Smooth muscle cell of the brain vasculature (primary cell): ENCODE measurements around the gene SUSD2.
"Not testable (repeated sequence)": the region's sequence is repeated elsewhere in the genome, so short reads cannot be mapped to it uniquely, and the experiment has no call there.

Source experiments
- DNase-seq: peaks from one replicate; pipeline ENCODE4 v3.0.0-alpha.2; 2012; ENCODE audit warnings: low read depth, low spot score

SUSD2 gene

GRCh38 chr22:24213111-24213510 lies 31.8 kb downstream of the SUSD2 start:
- DNase-seq = not testable (repeated sequence)

- DNase-seq = no peak
Observed at GRCh38 chr22:24214467-24215285, 33.4 kb downstream of the SUSD2 start.

DNA sequence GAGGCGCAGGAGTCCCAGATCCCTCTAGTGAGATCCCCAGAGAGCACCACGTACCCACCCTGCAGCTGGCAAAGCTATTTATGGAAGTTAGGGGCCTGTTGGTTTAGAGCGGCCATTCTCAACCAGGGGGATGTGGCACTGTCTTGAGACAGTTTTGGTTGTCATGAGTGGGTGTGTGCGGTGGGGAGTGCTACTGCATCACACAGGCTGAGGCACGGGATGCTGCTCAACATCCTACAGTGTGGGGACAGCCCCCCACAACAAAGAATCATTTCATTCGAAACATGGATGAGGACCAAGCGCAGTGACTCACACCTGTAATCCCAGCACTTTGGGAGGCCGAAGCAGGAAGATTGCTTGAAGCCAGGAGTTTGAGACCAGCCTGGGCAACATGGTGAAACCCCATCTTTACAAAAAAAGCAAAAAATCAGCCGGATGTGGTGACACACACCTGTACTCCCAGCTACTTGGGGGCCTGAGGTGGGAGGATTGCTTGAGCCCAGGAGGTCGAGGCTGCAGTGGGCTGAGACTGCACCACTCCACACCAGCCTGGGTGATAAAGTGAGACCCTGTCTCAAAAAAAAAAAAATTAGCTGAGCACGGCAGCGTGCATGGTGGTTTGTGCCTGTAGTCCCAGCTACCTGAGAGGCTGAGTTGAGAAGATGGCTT lies 35.4 kb downstream of the SUSD2 start:
- no peak for DNase-seq

- DNase-seq = no peak
Observed at GRCh38 chr22:24217384-24217783, 36.1 kb downstream of the SUSD2 start.

- no peak for DNase-seq
Observed at GRCh38 chr22:24219750-24220149, 38.5 kb downstream of the SUSD2 start.

DNA sequence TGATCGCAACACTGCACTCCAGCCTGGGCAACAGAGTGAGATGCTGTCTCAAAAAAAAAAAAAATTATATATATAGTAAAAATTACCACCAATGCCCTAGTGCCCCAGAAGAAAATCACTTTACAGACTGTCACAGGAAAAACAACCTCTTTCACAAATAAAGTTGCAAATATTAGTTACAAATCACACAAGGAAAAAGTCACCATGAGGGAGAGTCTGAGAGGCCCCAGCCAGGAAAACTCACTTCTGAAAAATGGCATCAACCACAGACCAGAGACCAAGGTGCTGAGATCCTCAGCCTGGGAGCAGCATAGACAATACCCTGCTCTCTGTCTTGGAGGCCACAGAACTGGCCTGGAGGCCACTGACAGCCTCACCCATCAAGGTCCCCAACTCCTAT lies 43.2 kb downstream of the SUSD2 start:
- no peak for DNase-seq

DNA sequence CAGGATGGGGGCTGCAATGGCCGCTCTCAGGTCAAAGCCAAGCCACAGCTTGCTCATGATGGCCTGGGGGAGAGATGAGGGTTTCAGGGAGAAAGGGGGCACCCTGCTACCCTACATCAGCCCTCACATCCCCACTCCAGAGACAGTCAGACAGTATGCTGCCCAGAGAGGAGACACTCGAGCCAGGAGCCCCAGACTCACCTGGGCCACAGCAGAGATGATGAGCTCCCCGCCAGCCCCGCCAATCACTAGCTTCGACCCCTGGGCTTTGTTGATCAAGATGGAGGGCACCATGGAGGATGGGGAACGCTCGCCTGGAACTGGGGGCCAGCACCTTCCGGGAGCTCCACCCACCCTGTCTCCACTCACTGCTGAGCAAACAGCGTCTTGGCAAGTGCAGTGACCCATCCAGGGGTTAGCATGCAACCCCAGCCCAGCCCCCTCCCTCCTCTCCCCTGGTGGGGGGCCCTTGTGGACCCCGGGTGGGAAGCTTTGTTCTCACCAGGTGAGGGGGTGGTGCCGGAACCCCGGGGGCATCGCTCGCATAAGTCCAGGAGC lies 43.8 kb downstream of the SUSD2 start:
- DNase-seq = no peak

- DNase-seq = no peak
Observed at GRCh38 chr22:24225951-24226350, 44.7 kb downstream of the SUSD2 start.

DNA sequence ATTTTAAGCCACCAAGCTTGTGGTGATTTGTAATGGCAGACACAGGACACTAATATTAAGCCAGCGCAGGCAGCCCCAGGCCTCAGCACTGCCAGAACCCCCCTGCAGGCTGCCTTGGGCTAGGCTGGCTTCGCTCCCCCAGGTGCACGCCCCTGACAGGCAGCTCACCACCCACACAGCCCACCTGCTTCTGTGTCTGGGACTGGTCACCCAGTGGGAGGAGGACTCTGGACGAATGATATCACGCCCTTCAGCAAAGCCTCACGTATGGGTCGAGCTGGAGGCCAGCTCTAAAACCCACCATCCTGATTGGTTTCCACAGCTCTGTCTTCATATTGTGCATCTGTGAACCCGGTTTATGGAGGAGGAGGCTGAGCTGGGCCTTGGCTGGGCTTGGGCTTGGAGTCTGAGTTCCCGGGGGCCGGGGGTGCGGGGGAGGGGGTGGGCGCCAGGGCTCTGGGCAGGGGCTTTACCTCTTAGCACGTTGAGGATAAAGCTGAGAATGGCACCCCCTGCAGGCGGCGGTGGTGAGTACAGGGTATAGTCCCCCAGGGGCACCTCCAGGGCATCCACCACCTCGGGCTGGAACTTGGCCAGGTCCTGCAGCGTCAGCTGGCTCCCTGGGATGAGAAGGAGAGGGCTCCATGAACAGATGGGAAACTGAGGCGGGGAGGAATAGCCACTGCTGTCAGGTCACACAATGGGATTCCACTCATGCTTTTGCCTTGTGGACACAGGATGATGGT lies 49.8 kb downstream of the SUSD2 start:
- no peak for DNase-seq

DNA sequence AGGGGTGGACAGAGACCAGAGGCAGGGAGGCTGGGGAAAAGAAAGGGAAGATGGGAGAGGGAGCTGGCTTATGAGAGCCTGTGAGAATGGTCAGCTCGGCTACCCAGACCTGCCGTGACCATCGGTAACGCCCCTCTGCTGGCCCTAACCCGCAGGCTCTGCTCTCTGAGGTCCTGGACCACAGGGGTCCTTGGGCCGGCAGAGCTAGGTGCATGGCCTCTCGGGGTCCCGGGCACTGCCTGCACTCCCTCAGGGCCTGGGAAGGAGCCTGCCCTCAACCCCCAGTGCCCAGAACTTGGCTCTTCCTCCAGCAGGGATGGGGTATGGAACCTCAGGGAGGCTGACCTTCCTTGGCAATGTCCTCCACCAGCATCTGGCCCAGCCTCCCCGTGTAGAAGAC lies 50.4 kb downstream of the SUSD2 start:
- DNase-seq = no peak

- DNase-seq = no peak
Observed at GRCh38 chr22:24232124-24232523, 50.8 kb downstream of the SUSD2 start.

DNA sequence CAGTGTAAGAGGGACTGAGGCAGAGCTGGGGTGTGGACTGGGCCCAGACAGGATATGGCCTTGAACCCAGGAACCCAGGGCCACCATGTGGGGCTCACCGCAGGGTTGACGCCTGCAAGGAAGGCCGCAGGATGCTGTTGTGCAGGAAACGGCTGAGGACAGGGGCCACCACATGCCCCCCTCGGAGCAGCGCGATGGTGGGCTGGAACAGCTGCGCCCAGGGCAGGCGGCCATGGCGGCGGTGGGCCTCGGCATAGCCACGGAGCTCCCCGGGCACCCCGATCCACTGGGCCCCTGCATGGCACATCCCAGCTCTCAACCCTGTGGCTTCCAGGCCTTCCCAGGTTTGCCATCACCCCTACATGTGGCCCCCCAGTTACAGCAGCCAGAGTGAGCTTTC lies 51.4 kb downstream of the SUSD2 start:
- DNase-seq = no peak

- DNase-seq = no peak
Observed at GRCh38 chr22:24233235-24233634, 51.9 kb downstream of the SUSD2 start.

- no peak for DNase-seq
Observed at GRCh38 chr22:24233816-24234215, 52.5 kb downstream of the SUSD2 start.

GRCh38 chr22:24235315-24235714 lies 54.0 kb downstream of the SUSD2 start:
- DNase-seq = no peak

DNA sequence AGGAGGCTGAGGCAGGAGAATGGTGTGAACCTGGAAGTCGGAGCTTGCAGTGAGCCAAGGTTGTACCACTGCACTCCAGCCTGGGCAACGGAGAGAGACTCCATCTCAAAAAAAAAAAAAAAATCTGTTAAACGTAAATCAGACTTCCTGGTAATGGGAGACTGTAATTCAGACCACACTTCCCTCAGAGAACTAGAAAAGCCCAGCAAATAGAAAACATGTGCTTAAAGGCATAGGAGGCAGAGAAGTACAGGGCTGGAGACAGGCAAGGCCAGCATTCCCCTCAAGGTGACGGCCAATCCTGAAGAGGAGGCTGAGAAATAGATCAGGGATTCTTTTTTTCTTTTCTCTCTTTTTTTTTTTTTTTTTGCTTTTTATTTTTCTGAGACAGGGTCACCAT lies 55.4 kb downstream of the SUSD2 start:
- no peak for DNase-seq

DNA sequence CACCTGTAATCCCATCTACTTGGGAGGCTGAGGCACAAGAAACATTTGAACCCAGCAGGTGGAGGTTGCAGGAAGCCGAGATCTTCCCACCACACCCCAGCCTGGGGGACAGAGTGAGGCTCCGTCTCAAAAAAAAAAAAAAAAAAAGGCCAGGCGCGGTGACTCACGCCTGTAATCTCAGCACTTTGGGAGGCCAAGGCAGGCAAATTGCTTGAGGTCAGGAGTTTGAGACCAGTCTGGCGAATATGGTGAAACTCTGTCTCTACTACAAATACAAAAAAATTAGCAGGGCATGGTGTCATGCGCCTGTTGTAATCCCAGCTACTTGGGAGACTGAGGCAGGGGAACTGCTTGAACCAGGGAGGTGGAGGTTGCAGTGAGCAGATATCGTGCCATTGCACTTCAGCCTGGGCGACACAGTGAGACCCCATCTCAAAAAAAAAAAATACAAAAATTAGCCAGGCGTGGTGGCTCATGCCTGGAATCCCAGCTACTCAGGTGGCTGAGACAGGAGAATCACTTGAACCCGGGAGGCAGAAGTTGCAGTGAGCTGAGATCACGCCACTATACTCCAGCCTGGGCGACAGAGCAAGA lies 56.9 kb downstream of the SUSD2 start:
- DNase-seq = not testable (repeated sequence)
